Measurements from ENCODE around the gene P2RX1.

DNA sequence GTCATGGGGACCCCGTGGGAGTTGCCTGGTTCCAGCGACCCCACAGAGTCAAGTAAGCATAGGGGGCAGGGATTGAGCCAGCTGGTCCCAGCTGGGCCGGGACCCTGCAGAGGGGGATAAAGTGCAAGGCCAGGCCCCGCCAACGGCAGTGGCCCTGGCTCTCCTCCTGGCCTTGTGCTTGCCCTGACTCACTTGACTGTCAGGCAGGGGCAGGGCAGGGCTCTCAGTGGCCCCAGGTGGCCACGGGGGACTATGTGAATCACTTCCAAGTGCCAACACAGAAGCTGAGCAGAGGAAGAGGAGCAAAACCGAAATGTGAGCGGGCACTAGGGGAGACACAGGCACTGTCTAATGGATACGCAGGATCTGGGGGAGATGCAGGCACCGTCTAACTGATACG, 48.7 kb downstream of the P2RX1 start:
- TF ChIP-seq, protein P1, sequence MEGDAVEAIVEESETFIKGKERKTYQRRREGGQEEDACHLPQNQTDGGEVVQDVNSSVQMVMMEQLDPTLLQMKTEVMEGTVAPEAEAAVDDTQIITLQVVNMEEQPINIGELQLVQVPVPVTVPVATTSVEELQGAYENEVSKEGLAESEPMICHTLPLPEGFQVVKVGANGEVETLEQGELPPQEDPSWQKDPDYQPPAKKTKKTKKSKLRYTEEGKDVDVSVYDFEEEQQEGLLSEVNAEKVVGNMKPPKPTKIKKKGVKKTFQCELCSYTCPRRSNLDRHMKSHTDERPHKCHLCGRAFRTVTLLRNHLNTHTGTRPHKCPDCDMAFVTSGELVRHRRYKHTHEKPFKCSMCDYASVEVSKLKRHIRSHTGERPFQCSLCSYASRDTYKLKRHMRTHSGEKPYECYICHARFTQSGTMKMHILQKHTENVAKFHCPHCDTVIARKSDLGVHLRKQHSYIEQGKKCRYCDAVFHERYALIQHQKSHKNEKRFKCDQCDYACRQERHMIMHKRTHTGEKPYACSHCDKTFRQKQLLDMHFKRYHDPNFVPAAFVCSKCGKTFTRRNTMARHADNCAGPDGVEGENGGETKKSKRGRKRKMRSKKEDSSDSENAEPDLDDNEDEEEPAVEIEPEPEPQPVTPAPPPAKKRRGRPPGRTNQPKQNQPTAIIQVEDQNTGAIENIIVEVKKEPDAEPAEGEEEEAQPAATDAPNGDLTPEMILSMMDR (IDR thresholded peaks at IDR 0.05; ENCODE audit: low read depth, low read length) = no peak
- no peak for TF ChIP-seq POLR2A (IDR thresholded peaks at IDR 0.05; ENCODE audit: extremely low read depth, insufficient read length)
